Mucosa of rectum (tissue), 2 donors: ENCODE measurements around the gene PSORS1C1.

Experiments used
- H3K27ac ChIP-seq, 2 donors: one replicate each; pipeline ENCODE4 v1.7.0; 2013; ENCODE audit warnings: inconsistent platforms in 2 of 2, low read depth in 2 of 2, low read length in 2 of 2
- H3K27me3 ChIP-seq, 2 donors: one replicate each; pipeline ENCODE4 v1.7.0; 2013; ENCODE audit warnings: low read length in 2 of 2; ENCODE audit not compliant: control insufficient read depth in 2 of 2, insufficient read depth in 2 of 2
- H3K36me3 ChIP-seq, 2 donors: one replicate each; pipeline ENCODE4 v1.7.0; 2013; ENCODE audit warnings: low read length in 2 of 2; ENCODE audit not compliant: control insufficient read depth in 2 of 2, insufficient read depth in 2 of 2
- H3K4me1 ChIP-seq, 2 donors: one replicate each; pipeline ENCODE4 v1.7.0; 2013; ENCODE audit warnings: low read length in 2 of 2, mild to moderate bottlenecking in 1 of 2; ENCODE audit not compliant: control insufficient read depth in 2 of 2, insufficient read depth in 2 of 2
- H3K4me3 ChIP-seq, 2 donors: one replicate each; pipeline ENCODE4 v1.7.0; 2013; ENCODE audit warnings: low read length in 2 of 2
- H3K9ac ChIP-seq, 2 donors: one replicate each; pipeline ENCODE4 v1.7.0; 2013; ENCODE audit warnings: low read length in 2 of 2, low read depth in 1 of 2, mild to moderate bottlenecking in 1 of 2
- H3K9me3 ChIP-seq, 2 donors: one replicate each; pipeline ENCODE4 v1.7.0; 2013; ENCODE audit warnings: low read length in 2 of 2; ENCODE audit not compliant: control insufficient read depth in 2 of 2
- donor health status: healthy.
- donor health status: Normal muscosa, but diverticular disease.

The PSORS1C1 gene

DNA sequence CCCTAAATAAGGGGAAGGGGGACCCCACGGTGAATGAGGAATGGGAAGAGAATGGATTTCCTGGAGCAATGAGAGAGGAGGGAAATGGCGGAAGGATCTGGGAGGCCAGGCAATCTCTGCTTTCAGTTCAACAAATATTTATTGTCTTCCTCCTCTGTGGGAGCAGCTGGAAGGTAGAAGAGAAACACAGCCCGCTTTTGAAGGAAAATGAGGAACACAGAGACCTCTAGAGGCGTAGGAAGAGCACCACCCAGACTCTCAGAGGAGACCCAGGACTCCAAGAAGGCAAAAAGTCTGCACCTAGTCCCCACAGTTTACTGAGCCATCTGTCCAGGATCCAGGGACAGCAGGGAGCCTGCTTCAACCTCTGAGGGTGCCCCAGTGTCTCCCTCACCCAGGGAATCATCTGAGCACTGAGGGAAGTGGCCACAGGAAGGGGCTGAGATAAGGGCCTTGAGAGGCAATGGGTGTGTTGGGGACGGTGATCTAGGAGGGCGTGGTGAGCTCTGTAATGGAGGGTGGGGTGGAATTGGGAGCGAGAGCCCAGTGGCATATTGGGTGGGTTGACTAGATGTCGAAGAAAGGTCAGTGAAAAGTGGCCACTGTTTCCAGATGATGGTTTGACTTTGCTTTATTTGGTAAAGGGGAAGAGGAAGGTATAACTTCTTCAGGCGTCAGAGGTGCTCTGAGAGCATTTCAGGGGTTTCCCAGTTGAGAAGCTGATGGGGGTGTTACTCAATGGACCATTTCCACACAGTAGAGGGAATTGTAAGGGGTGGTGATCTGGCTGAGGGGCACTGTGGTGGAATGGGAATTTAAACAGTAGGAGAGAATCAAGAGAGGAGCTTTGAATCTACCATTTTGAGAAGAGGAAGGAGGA is 610 bp downstream of the PSORS1C1 start:
- Histone ChIP-seq H3K4me1 (peaks cover 10 to 12% of the 10 kb centered on the region in 2 donors), H3K4me3 (peak overlapping the region; percentile 49 to 60), H3K36me3 (no peaks in the 10 kb centered on the region), H3K9ac (peak overlapping the region; percentile 26 to 32), H3K27me3 (peaks cover 0 to 7% of the 10 kb centered on the region in 2 donors), H3K9me3 (no peaks in the 10 kb centered on the region), H3K27ac (peak overlapping the region; percentile 65 to 69)

GRCh38 chr6:31115941-31116560 is 1.5 kb downstream of the PSORS1C1 start:
- no peak overlapping the region for H3K9ac ChIP-seq
- peak overlapping the region in 1 of 2 donors; percentile 60 for H3K4me3 ChIP-seq
- peaks cover 0 to 3% of the 10 kb centered on the region in 2 donors for H3K27me3 ChIP-seq
- H3K27ac ChIP-seq, result no peak overlapping the region
- H3K4me1 ChIP-seq, result peaks cover 10 to 12% of the 10 kb centered on the region in 2 donors
- H3K36me3 ChIP-seq, result no peaks in the 10 kb centered on the region
- H3K9me3 ChIP-seq, result no peaks in the 10 kb centered on the region

DNA sequence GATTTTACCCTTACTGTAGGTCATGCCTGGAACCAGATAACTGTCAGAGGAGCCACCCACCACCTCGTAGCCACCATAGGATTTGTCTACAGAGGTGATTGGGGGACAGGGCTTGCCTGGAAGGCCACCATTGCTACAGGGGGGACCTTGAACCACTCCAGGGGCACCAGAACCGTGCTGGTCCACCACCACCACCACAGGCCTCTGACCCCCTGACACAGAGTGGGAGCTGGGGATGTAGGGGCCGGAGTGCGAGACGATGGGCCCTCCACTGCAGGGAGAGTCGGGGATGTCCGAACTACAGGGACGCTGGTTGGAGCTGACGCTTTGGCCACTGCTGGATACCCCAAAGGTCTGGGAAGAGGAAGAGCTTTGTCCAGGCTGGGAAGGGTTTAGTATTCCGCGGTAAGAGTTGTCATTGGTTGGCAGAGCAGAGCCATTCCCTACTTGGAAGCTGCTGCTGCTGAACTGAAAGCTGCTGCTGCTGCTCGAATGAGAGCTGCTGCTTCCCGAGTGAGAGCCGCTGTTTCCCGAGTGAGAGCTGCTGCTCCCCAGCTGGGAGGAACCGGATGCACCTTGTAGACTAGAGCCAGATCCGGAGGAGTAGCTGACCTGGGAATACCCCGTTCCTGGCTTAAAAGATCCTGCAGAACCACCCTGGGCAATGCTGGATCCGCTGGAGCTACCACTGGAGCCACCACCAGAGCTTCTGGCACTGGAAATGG is 2.2 kb downstream of the PSORS1C1 start:
- peaks cover 0 to 3% of the 10 kb centered on the region in 2 donors for H3K27me3 ChIP-seq
- H3K27ac ChIP-seq, result no peak overlapping the region
- peaks cover 10 to 12% of the 10 kb centered on the region in 2 donors for H3K4me1 ChIP-seq
- no peaks in the 10 kb centered on the region for H3K36me3 ChIP-seq
- H3K4me3 ChIP-seq, result peak overlapping the region in 1 of 2 donors; percentile 41
- no peak overlapping the region for H3K9ac ChIP-seq
- H3K9me3 ChIP-seq, result no peaks in the 10 kb centered on the region

- Histone ChIP-seq H3K4me1 (peaks cover 10 to 19% of the 10 kb centered on the region in 2 donors), H3K9me3 (no peaks in the 10 kb centered on the region), H3K4me3 (no peak overlapping the region), H3K9ac (no peak overlapping the region), H3K27ac (no peak overlapping the region), H3K36me3 (no peaks in the 10 kb centered on the region), H3K27me3 (peaks cover 0 to 3% of the 10 kb centered on the region in 2 donors)
Measured at GRCh38 chr6:31118178-31118577, 3.6 kb downstream of the PSORS1C1 start.

GRCh38 chr6:31120151-31120915 is 5.7 kb downstream of the PSORS1C1 start, which contains the start of gene CDSN:
Gene CDSN (minus strand): TSS chr6:31120446. CDS start chr6:31120419, 27 bp downstream.
- Histone ChIP-seq H3K36me3 (no peaks in the 10 kb centered on the region), H3K27me3 (peaks cover 0 to 3% of the 10 kb centered on the region in 2 donors), H3K4me3 (no peak within 1 kb of the TSS), H3K9ac (no peak within 1 kb of the TSS), H3K27ac (no peak within 1 kb of the TSS), H3K9me3 (no peaks in the 10 kb centered on the region), H3K4me1 (peaks cover 1 to 8% of the 10 kb centered on the region in 2 donors)

- H3K4me3 ChIP-seq, result no peak overlapping the region
- H3K36me3 ChIP-seq, result no peaks in the 10 kb centered on the region
- H3K27me3 ChIP-seq, result peaks cover 0 to 3% of the 10 kb centered on the region in 2 donors
- no peak overlapping the region for H3K9ac ChIP-seq
- H3K9me3 ChIP-seq, result no peaks in the 10 kb centered on the region
- peaks cover 0 to 8% of the 10 kb centered on the region in 2 donors for H3K4me1 ChIP-seq
- H3K27ac ChIP-seq, result no peak overlapping the region
Measured at GRCh38 chr6:31121131-31121790, 6.7 kb downstream of the PSORS1C1 start.

DNA sequence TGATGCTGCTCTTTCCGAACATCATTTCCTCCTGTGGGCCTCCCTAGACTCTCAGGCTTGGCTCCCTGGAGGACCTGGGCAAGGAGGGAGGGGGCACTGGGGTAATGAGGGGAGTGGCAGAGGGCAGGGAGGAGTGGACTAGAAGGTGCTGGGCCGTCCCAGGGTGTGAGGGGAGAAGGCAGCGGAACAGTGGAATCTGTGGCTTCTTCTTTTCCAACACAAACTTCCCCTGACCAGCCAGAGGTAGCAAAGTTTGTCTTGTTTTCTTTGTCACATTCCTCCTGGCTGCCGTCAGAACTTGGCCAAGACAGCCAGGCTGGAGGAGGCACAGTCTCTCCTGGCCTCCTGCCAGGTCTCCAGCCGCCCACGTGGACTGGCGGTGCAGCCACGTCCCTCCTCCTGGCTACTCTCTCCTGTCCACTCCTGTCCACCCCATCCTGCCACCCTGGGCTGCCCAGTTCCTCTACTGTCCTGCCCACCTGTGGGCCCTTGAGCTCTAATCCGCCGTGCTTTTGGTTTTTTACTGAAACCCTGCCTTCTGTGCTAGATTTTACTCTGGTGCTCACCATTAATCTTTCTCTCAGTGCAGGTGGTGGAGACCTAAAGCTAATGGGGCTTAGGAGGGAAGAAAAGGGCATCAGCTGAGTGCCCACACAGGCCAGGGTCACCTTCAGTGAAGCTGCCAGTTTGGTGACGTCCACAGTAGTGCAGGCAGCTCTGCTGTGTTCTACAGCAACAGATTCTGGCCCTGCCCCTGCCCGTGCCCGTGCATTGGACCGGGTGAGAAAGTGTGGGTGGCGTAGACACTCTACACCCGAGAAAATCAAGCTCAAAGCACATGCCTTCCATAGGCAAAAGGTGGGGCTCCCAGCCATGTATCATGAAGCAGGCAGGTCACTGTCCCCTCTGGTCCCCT is 8.4 kb downstream of the PSORS1C1 start:
- Histone ChIP-seq H3K36me3 (no peaks in the 10 kb centered on the region), H3K9ac (no peak overlapping the region), H3K4me3 (no peak overlapping the region), H3K27ac (peak overlapping the region in 1 of 2 donors; percentile 16), H3K27me3 (peaks cover 0 to 3% of the 10 kb centered on the region in 2 donors), H3K9me3 (no peaks in the 10 kb centered on the region), H3K4me1 (peaks cover 3 to 13% of the 10 kb centered on the region in 2 donors)

GRCh38 chr6:31125162-31125561 is 10.6 kb downstream of the PSORS1C1 start:
- Histone ChIP-seq H3K4me3 (no peak overlapping the region), H3K36me3 (no peaks in the 10 kb centered on the region), H3K9me3 (no peaks in the 10 kb centered on the region), H3K4me1 (peaks cover 3 to 13% of the 10 kb centered on the region in 2 donors), H3K27ac (no peak overlapping the region), H3K27me3 (no peaks in the 10 kb centered on the region), H3K9ac (no peak overlapping the region)
